M059J (cell line): ENCODE data around the gene AP2M1. TPM values are rescaled to one million over a fixed set of nuclear protein-coding genes. Genes with fewer than 3 reads are reported as not detected.
A peak's percentile ranks its signal among the peaks of the same experiment; 100 is the strongest.

Source experiments
- DNase-seq: peaks from one replicate; pipeline ENCODE4 v3.0.0-alpha.2; 2012; ENCODE audit warnings: low read depth
- total RNA-seq: library from RNA; depleted of rRNA; stranded (reverse); fragments of >200 nt; shearing (Covaris generic); gene quantifications from 2 replicates; pipeline ENCODE4 v1.2.3, GENCODE V29; 2014

AP2M1 gene
- total RNA-seq, 1 experiment from 2014 or later = 795 TPM

GRCh38 chr3:184178521-184179138 lies 4.0 kb downstream of the AP2M1 start:
- DNase-seq = no peak

GRCh38 chr3:184180165-184180564 lies 5.5 kb downstream of the AP2M1 start:
- DNase-seq = peak; percentile 60

- no peak for DNase-seq
These were observed 6.9 kb downstream of the AP2M1 start for GRCh38 chr3:184181596-184181995.

- no peak for DNase-seq
These were observed 9.0 kb downstream of the AP2M1 start for GRCh38 chr3:184183679-184184078.

- DNase-seq = no peak
These were observed 10.0 kb downstream of the AP2M1 start for GRCh38 chr3:184184546-184185230.

GRCh38 chr3:184185461-184186183 lies 11.0 kb downstream of the AP2M1 start:
- peak; percentile 99 for DNase-seq

GRCh38 chr3:184186184-184186901 lies 11.7 kb downstream of the AP2M1 start, which contains the start of gene ABCF3:
TSS of gene ABCF3 (plus strand) at chr3:184186199. CDS start at chr3:184186208, 9 bp downstream.
- peak; percentile 51 for DNase-seq

GRCh38 chr3:184186902-184187207 lies 12.2 kb downstream of the AP2M1 start:
- no peak for DNase-seq

GRCh38 chr3:184188080-184188479 lies 13.4 kb downstream of the AP2M1 start:
- no peak for DNase-seq

- no peak for DNase-seq
These were observed 14.8 kb downstream of the AP2M1 start for GRCh38 chr3:184189421-184189820.

GRCh38 chr3:184192889-184193288 lies 18.2 kb downstream of the AP2M1 start:
- no peak for DNase-seq

GRCh38 chr3:184193991-184194539 lies 19.4 kb downstream of the AP2M1 start:
- no peak for DNase-seq

- peak; percentile 18 for DNase-seq
These were observed 21.9 kb downstream of the AP2M1 start for GRCh38 chr3:184196536-184196935.

GRCh38 chr3:184198509-184198908 lies 23.9 kb downstream of the AP2M1 start:
- no peak for DNase-seq

GRCh38 chr3:184200825-184201224 lies 26.2 kb downstream of the AP2M1 start:
- no peak for DNase-seq

GRCh38 chr3:184203526-184203925 lies 28.9 kb downstream of the AP2M1 start:
- DNase-seq = no peak

- DNase-seq = no peak
These were observed 34.7 kb downstream of the AP2M1 start for GRCh38 chr3:184209146-184209923.

- no peak for DNase-seq
These were observed 36.6 kb downstream of the AP2M1 start for GRCh38 chr3:184211297-184211696.

- DNase-seq = no peak
These were observed 37.1 kb downstream of the AP2M1 start for GRCh38 chr3:184211718-184212117.

GRCh38 chr3:184218814-184219213 lies 44.2 kb downstream of the AP2M1 start:
- DNase-seq = no peak

- DNase-seq = no peak
These were observed 47.9 kb downstream of the AP2M1 start for GRCh38 chr3:184222521-184222920.
